ENCODE measurements around the gene MAN2A2. TPM values are rescaled to one million over a fixed set of nuclear protein-coding genes. Genes with fewer than 3 reads are reported as not detected.

MAN2A2 gene
- total RNA-seq, 1 experiment from 2014 or later: 45.8 TPM

GRCh38 chr15:90955624-90956273 lies 52.6 kb downstream of the MAN2A2 start:
- H3K36me3 ChIP-seq: peaks cover 44% of the 10 kb centered on the region
- H3K9me3 ChIP-seq: no peaks in the 10 kb centered on the region
- H3K27me3 ChIP-seq: no peaks in the 10 kb centered on the region
- no peak for DNase-seq
- H3K4me3 ChIP-seq: peak overlapping the region; percentile 89

GRCh38 chr15:90956274-90957030 lies 53.4 kb downstream of the MAN2A2 start:
- Histone ChIP-seq H3K27me3 (no peaks in the 10 kb centered on the region), H3K36me3 (peaks cover 45% of the 10 kb centered on the region), H3K9me3 (no peaks in the 10 kb centered on the region), H3K4me3 (no peak overlapping the region)
- no peak for DNase-seq

GRCh38 chr15:90957031-90957790 lies 54.1 kb downstream of the MAN2A2 start:
- no peaks in the 10 kb centered on the region for H3K9me3 ChIP-seq
- no peak overlapping the region for H3K4me3 ChIP-seq
- no peaks in the 10 kb centered on the region for H3K27me3 ChIP-seq
- DNase-seq: no peak
- peaks cover 46% of the 10 kb centered on the region for H3K36me3 ChIP-seq

GRCh38 chr15:90957791-90958190 lies 54.7 kb downstream of the MAN2A2 start:
- Histone ChIP-seq H3K4me3 (no peak overlapping the region), H3K27me3 (no peaks in the 10 kb centered on the region), H3K9me3 (no peaks in the 10 kb centered on the region), H3K36me3 (peaks cover 46% of the 10 kb centered on the region)
- no peak for DNase-seq

- Histone ChIP-seq H3K27me3 (no peaks in the 10 kb centered on the region), H3K9me3 (no peaks in the 10 kb centered on the region), H3K36me3 (peaks cover 50% of the 10 kb centered on the region), H3K4me3 (no peak overlapping the region)
- DNase-seq: no peak
Observed at GRCh38 chr15:90959028-90959595, 56.0 kb downstream of the MAN2A2 start.

GRCh38 chr15:90959894-90960293 lies 56.8 kb downstream of the MAN2A2 start:
- H3K4me3 ChIP-seq: no peak overlapping the region
- DNase-seq: peak; percentile 55
- peaks cover 55% of the 10 kb centered on the region for H3K36me3 ChIP-seq
- H3K9me3 ChIP-seq: no peaks in the 10 kb centered on the region
- H3K27me3 ChIP-seq: no peaks in the 10 kb centered on the region

- no peaks in the 10 kb centered on the region for H3K27me3 ChIP-seq
- H3K4me3 ChIP-seq: no peak overlapping the region
- H3K9me3 ChIP-seq: no peaks in the 10 kb centered on the region
- no peak for DNase-seq
- H3K36me3 ChIP-seq: peaks cover 58% of the 10 kb centered on the region
Observed at GRCh38 chr15:90960298-90961091, 57.4 kb downstream of the MAN2A2 start.

GRCh38 chr15:90962021-90962420 lies 58.9 kb downstream of the MAN2A2 start:
- Histone ChIP-seq H3K27me3 (no peaks in the 10 kb centered on the region), H3K9me3 (no peaks in the 10 kb centered on the region), H3K4me3 (no peak overlapping the region), H3K36me3 (peaks cover 68% of the 10 kb centered on the region)
- DNase-seq: no peak

- DNase-seq: no peak
- H3K36me3 ChIP-seq: peaks cover 91% of the 10 kb centered on the region
Observed at GRCh38 chr15:90966262-90966661, 63.2 kb downstream of the MAN2A2 start.

GRCh38 chr15:90967206-90967605 lies 64.1 kb downstream of the MAN2A2 start:
- H3K4me3 ChIP-seq: no peak overlapping the region
- no peak for DNase-seq
- H3K9me3 ChIP-seq: no peaks in the 10 kb centered on the region
- peaks cover 88% of the 10 kb centered on the region for H3K36me3 ChIP-seq
- H3K27me3 ChIP-seq: no peaks in the 10 kb centered on the region

More at GRCh38 chr15:90966262-90966661, 63.2 kb downstream of the MAN2A2 start:
- H3K9me3 ChIP-seq: no peaks in the 10 kb centered on the region
- H3K27me3 ChIP-seq: no peaks in the 10 kb centered on the region
- no peak overlapping the region for H3K4me3 ChIP-seq

GRCh38 chr15:90968434-90968833 lies 65.3 kb downstream of the MAN2A2 start:
- Histone ChIP-seq H3K4me3 (no peak overlapping the region), H3K27me3 (no peaks in the 10 kb centered on the region), H3K36me3 (peaks cover 90% of the 10 kb centered on the region), H3K9me3 (no peaks in the 10 kb centered on the region)
- DNase-seq: no peak

GRCh38 chr15:90970274-90970673 lies 67.2 kb downstream of the MAN2A2 start:
- Histone ChIP-seq H3K36me3 (peaks cover 92% of the 10 kb centered on the region), H3K27me3 (no peaks in the 10 kb centered on the region), H3K4me3 (no peak overlapping the region), H3K9me3 (no peaks in the 10 kb centered on the region)
- DNase-seq: no peak

- no peaks in the 10 kb centered on the region for H3K9me3 ChIP-seq
- no peaks in the 10 kb centered on the region for H3K27me3 ChIP-seq
- no peak for DNase-seq
- H3K36me3 ChIP-seq: peaks cover 94% of the 10 kb centered on the region
- no peak overlapping the region for H3K4me3 ChIP-seq
Observed at GRCh38 chr15:90972133-90972532, 69.0 kb downstream of the MAN2A2 start.
